SU-DHL-6 (cell line): ENCODE measurements around the gene PARS2.

Experiments
- H2AFZ ChIP-seq: fragments of 200-600 bp; sonication (generic); 2 replicates; pipeline ENCODE4 v1.6.1; 2014; ENCODE audit warnings: low read depth, mild to moderate bottlenecking, moderate library complexity, mixed read lengths, antibody characterized with exemption, low read length; ENCODE audit not compliant: severe bottlenecking
- H3F3A ChIP-seq: fragments of 200-600 bp; shearing (Covaris generic); 2 replicates; pipeline ENCODE4 v1.6.0; 2016; ENCODE audit warnings: antibody characterized with exemption, mild to moderate bottlenecking; ENCODE audit not compliant: insufficient read depth
- H3K27ac ChIP-seq: fragments of 200-600 bp; sonication (generic); 2 replicates; pipeline ENCODE4 v1.5.1; 2016; ENCODE audit warnings: low read depth, mild to moderate bottlenecking, low read length, moderate library complexity, mixed read lengths
- H3K27me3 ChIP-seq: fragments of 200-600 bp; sonication (generic), shearing (Covaris generic); 2 replicates; pipeline ENCODE4 v1.6.0; 2014; ENCODE audit warnings: mild to moderate bottlenecking, low read length
- H3K36me3 ChIP-seq: fragments of 200-600 bp; sonication (generic); 2 replicates; pipeline ENCODE4 v1.6.1; 2014; ENCODE audit warnings: mild to moderate bottlenecking, low read length, mixed read lengths
- H3K4me2 ChIP-seq: fragments of 300-600, 200-600 bp; shearing (Covaris generic), sonication (generic); 2 replicates; pipeline ENCODE4 v1.6.0; 2014; ENCODE audit warnings: low read length, low read depth, mild to moderate bottlenecking; ENCODE audit not compliant: poor library complexity, severe bottlenecking
- H3K4me3 ChIP-seq: fragments of 200-600 bp; sonication (generic); 2 replicates; pipeline ENCODE4 v1.5.1; 2014; ENCODE audit warnings: antibody characterized with exemption, low read length, mild to moderate bottlenecking, mixed read lengths; ENCODE audit not compliant: insufficient read depth, poor library complexity, severe bottlenecking
- H3K79me2 ChIP-seq: fragments of 200-600 bp; sonication (generic); 2 replicates; pipeline ENCODE4 v1.6.1; 2014; ENCODE audit warnings: mild to moderate bottlenecking, low read length, moderate library complexity; ENCODE audit not compliant: insufficient read depth
- H3K9ac ChIP-seq: fragments of 200-600 bp; sonication (generic); 2 replicates; pipeline ENCODE4 v1.7.0; 2014; ENCODE audit warnings: mild to moderate bottlenecking, low read length
- H3K9me2 ChIP-seq: fragments of 200-600 bp; sonication (generic); replicated peaks from 2 replicates; pipeline ENCODE4 v1.6.1; 2014; ENCODE audit warnings: low read length; ENCODE audit not compliant: insufficient read depth
- H3K9me3 ChIP-seq: fragments of 200-600 bp; sonication (generic); 2 replicates; pipeline ENCODE4 v1.6.1; 2014; ENCODE audit warnings: low read length, mixed read lengths; ENCODE audit not compliant: insufficient read depth
- H4K20me1 ChIP-seq: fragments of 200-600 bp; sonication (generic); 2 replicates; pipeline ENCODE4 v1.6.1; 2014; ENCODE audit warnings: low read depth, mild to moderate bottlenecking, antibody characterized with exemption, low read length, moderate library complexity, mixed read lengths
- EZH2phosphoT487 ChIP-seq: fragments of 200-600 bp; sonication (generic), shearing (Covaris generic); conservative IDR thresholded peaks from 2 replicates; pipeline ENCODE4 v1.6.1; 2018; ENCODE audit warnings: mild to moderate bottlenecking, antibody characterized with exemption, low read length, moderate library complexity, mixed read lengths
- TF ChIP-seq, protein P1 (sequence below): fragments of 200-600 bp; sonication (generic); IDR thresholded peaks from one replicate; pipeline ENCODE4 v1.5.1; 2017; ENCODE audit warnings: antibody characterized with exemption, mild to moderate bottlenecking, low read length, moderate library complexity; ENCODE audit not compliant: insufficient read depth, poor library complexity, severe bottlenecking

Gene PARS2

DNA sequence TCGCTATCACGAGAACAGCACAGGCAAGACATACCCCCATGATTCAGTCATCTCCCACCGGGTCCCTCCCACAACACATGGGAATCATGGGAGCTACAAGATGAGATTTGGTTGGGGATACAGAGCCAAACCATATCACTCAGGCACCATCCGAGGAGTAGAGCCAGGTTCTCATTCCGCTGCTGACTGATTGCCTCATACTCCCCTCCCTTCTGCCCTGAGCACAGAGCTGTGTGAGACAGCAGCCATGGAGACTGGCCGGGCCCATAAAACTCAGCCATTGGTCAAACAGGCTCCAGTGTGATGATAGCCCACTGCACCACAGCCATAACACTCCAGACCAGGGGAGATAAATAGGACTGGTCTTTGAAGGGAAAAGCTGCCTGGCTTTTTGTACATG is 26.1 kb downstream of the PARS2 start:
- H3K79me2 ChIP-seq: no peaks in the 10 kb centered on the region
- no peaks in the 10 kb centered on the region for H3K9me3 ChIP-seq
- H3K4me2 ChIP-seq: no peak overlapping the region
- no peaks in the 10 kb centered on the region for H3F3A ChIP-seq
- no peaks in the 10 kb centered on the region for H3K9me2 ChIP-seq
- H3K27ac ChIP-seq: no peak overlapping the region
- H3K27me3 ChIP-seq: no peaks in the 10 kb centered on the region
- no peak overlapping the region for H3K9ac ChIP-seq
- H3K4me3 ChIP-seq: no peak overlapping the region
- no peak for TF ChIP-seq EZH2phosphoT487
- TF ChIP-seq, protein P1, sequence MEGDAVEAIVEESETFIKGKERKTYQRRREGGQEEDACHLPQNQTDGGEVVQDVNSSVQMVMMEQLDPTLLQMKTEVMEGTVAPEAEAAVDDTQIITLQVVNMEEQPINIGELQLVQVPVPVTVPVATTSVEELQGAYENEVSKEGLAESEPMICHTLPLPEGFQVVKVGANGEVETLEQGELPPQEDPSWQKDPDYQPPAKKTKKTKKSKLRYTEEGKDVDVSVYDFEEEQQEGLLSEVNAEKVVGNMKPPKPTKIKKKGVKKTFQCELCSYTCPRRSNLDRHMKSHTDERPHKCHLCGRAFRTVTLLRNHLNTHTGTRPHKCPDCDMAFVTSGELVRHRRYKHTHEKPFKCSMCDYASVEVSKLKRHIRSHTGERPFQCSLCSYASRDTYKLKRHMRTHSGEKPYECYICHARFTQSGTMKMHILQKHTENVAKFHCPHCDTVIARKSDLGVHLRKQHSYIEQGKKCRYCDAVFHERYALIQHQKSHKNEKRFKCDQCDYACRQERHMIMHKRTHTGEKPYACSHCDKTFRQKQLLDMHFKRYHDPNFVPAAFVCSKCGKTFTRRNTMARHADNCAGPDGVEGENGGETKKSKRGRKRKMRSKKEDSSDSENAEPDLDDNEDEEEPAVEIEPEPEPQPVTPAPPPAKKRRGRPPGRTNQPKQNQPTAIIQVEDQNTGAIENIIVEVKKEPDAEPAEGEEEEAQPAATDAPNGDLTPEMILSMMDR: no peak
- no peak overlapping the region for H2AFZ ChIP-seq
- H4K20me1 ChIP-seq: no peaks in the 10 kb centered on the region
- H3K36me3 ChIP-seq: peaks cover 5% of the 10 kb centered on the region; the same call in 1 of the 2 replicates

GRCh38 chr1:54736685-54737084 is 27.6 kb downstream of the PARS2 start:
- no peak overlapping the region for H3K4me3 ChIP-seq
- no peak for TF ChIP-seq EZH2phosphoT487
- TF ChIP-seq, protein P1: no peak

GRCh38 chr1:54728027-54728426 is 36.3 kb downstream of the PARS2 start:
- H4K20me1 ChIP-seq: no peaks in the 10 kb centered on the region
- TF ChIP-seq EZH2phosphoT487: no peak
- TF ChIP-seq, protein P1: no peak
- no peaks in the 10 kb centered on the region for H3K9me3 ChIP-seq
- peaks cover 28% of the 10 kb centered on the region; the same call in 1 of the 2 replicates for H3K36me3 ChIP-seq
- no peaks in the 10 kb centered on the region for H3K27me3 ChIP-seq
- H2AFZ ChIP-seq: no peak overlapping the region
- H3K9me2 ChIP-seq: no peaks in the 10 kb centered on the region
- H3K9ac ChIP-seq: no peak overlapping the region
- H3K4me2 ChIP-seq: no peak overlapping the region
- 0 out of 2 replicates have a peak, but pooled peaks cover 5% of the 10 kb centered on the region for H3F3A ChIP-seq
- H3K27ac ChIP-seq: no peak overlapping the region
- no peaks in the 10 kb centered on the region for H3K79me2 ChIP-seq
- no peak overlapping the region for H3K4me3 ChIP-seq

More at GRCh38 chr1:54736685-54737084, 27.6 kb downstream of the PARS2 start:
- no peak overlapping the region for H3K9ac ChIP-seq
- no peaks in the 10 kb centered on the region for H3K9me2 ChIP-seq
- no peaks in the 10 kb centered on the region for H3K9me3 ChIP-seq
- no peaks in the 10 kb centered on the region for H3K79me2 ChIP-seq
- no peaks in the 10 kb centered on the region for H3K27me3 ChIP-seq
- H3K27ac ChIP-seq: no peak overlapping the region
- H3K36me3 ChIP-seq: peaks cover 5% of the 10 kb centered on the region; the same call in 1 of the 2 replicates
- H3F3A ChIP-seq: no peaks in the 10 kb centered on the region
- no peaks in the 10 kb centered on the region for H4K20me1 ChIP-seq
- H2AFZ ChIP-seq: no peak overlapping the region
- no peak overlapping the region for H3K4me2 ChIP-seq
